Measurements from ENCODE around the gene SMURF2.

The SMURF2 gene

GRCh38 chr17:64540118-64540776 is 121.9 kb downstream of the SMURF2 start:
- H3K27ac Mint-ChIP-seq, result no peak overlapping the region
- H3K36me3 Mint-ChIP-seq, result peaks cover 21% of the 10 kb centered on the region
- H3K9me3 Mint-ChIP-seq, result no peaks in the 10 kb centered on the region
- no peaks in the 10 kb centered on the region for H3K27me3 Mint-ChIP-seq
- CTCF ChIA-PET, result no interaction called here
- DNase-seq, result no peak
- H3K4me3 Mint-ChIP-seq, result no peak overlapping the region
- no peaks in the 10 kb centered on the region for H3K4me1 Mint-ChIP-seq

- DNase-seq, result no peak
- peak overlapping the region; percentile 49 for H3K27ac Mint-ChIP-seq
- no peaks in the 10 kb centered on the region for H3K4me1 Mint-ChIP-seq
- peaks cover 29% of the 10 kb centered on the region for H3K36me3 Mint-ChIP-seq
- no peak overlapping the region for H3K4me3 Mint-ChIP-seq
- H3K9me3 Mint-ChIP-seq, result no peaks in the 10 kb centered on the region
- H3K27me3 Mint-ChIP-seq, result no peaks in the 10 kb centered on the region
- CTCF ChIA-PET, result interaction anchor here (1.1 to 1.6 kb wide), 2 partner anchors 23 to 112 kb away, joined by 3 to 9 read pairs; no protein-coding TSS in a partner anchor
Measured at GRCh38 chr17:64538508-64539130, 123.5 kb downstream of the SMURF2 start.

GRCh38 chr17:64537488-64537887 is 124.6 kb downstream of the SMURF2 start:
- H3K27me3 Mint-ChIP-seq, result no peaks in the 10 kb centered on the region
- H3K9me3 Mint-ChIP-seq, result no peaks in the 10 kb centered on the region
- H3K36me3 Mint-ChIP-seq, result peaks cover 37% of the 10 kb centered on the region
- no peak overlapping the region for H3K27ac Mint-ChIP-seq
- CTCF ChIA-PET, result no interaction called here
- no peaks in the 10 kb centered on the region for H3K4me1 Mint-ChIP-seq
- H3K4me3 Mint-ChIP-seq, result no peak overlapping the region
- DNase-seq, result no peak

GRCh38 chr17:64536913-64537312 is 125.2 kb downstream of the SMURF2 start:
- Mint-ChIP-seq H3K9me3 (no peaks in the 10 kb centered on the region), H3K27ac (no peak overlapping the region), H3K4me3 (no peak overlapping the region), H3K27me3 (no peaks in the 10 kb centered on the region), H3K4me1 (no peaks in the 10 kb centered on the region), H3K36me3 (peaks cover 41% of the 10 kb centered on the region)
- no peak for DNase-seq
- CTCF ChIA-PET, result no interaction called here

- H3K36me3 Mint-ChIP-seq, result peaks cover 50% of the 10 kb centered on the region
- CTCF ChIA-PET, result interaction anchor here (0.9 kb wide), 1 partner anchor 116 kb away, joined by 3 read pairs; no protein-coding TSS in a partner anchor
- no peak overlapping the region for H3K27ac Mint-ChIP-seq
- no peaks in the 10 kb centered on the region for H3K4me1 Mint-ChIP-seq
- H3K4me3 Mint-ChIP-seq, result no peak overlapping the region
- no peak for DNase-seq
- H3K9me3 Mint-ChIP-seq, result no peaks in the 10 kb centered on the region
- H3K27me3 Mint-ChIP-seq, result no peaks in the 10 kb centered on the region
Measured at GRCh38 chr17:64535357-64535756, 126.8 kb downstream of the SMURF2 start.

- no peaks in the 10 kb centered on the region for H3K27me3 Mint-ChIP-seq
- no peaks in the 10 kb centered on the region for H3K9me3 Mint-ChIP-seq
- H3K4me1 Mint-ChIP-seq, result no peaks in the 10 kb centered on the region
- no peak overlapping the region for H3K4me3 Mint-ChIP-seq
- DNase-seq, result peak; percentile 25
- peak overlapping the region; percentile 17 for H3K27ac Mint-ChIP-seq
- CTCF ChIA-PET, result interaction anchor here (0.5 to 1.8 kb wide), 4 partner anchors 38 to 158 kb away, joined by 3 to 7 read pairs (median 4); no protein-coding TSS in a partner anchor
- H3K36me3 Mint-ChIP-seq, result peaks cover 55% of the 10 kb centered on the region
Measured at GRCh38 chr17:64534187-64534586, 127.9 kb downstream of the SMURF2 start.

GRCh38 chr17:64533784-64534183 is 128.3 kb downstream of the SMURF2 start:
- H3K4me1 Mint-ChIP-seq, result no peaks in the 10 kb centered on the region
- no peak overlapping the region for H3K4me3 Mint-ChIP-seq
- H3K36me3 Mint-ChIP-seq, result peaks cover 57% of the 10 kb centered on the region
- no peaks in the 10 kb centered on the region for H3K27me3 Mint-ChIP-seq
- H3K9me3 Mint-ChIP-seq, result no peaks in the 10 kb centered on the region
- CTCF ChIA-PET, result interaction anchor here (0.5 to 1.8 kb wide), 5 partner anchors 39 to 158 kb away, joined by 3 to 7 read pairs (median 3); no protein-coding TSS in a partner anchor
- DNase-seq, result no peak
- peak overlapping the region; percentile 17 for H3K27ac Mint-ChIP-seq

GRCh38 chr17:64532409-64532808 is 129.7 kb downstream of the SMURF2 start:
- Mint-ChIP-seq H3K4me1 (no peaks in the 10 kb centered on the region), H3K36me3 (peaks cover 62% of the 10 kb centered on the region), H3K9me3 (no peaks in the 10 kb centered on the region), H3K4me3 (no peak overlapping the region), H3K27ac (no peak overlapping the region), H3K27me3 (no peaks in the 10 kb centered on the region)
- CTCF ChIA-PET, result interaction anchor here (1.5 to 1.7 kb wide), 2 partner anchors 41 to 113 kb away, joined by 3 to 7 read pairs; no protein-coding TSS in a partner anchor
- DNase-seq, result no peak

- CTCF ChIA-PET, result interaction anchor here (1.5 kb wide), 1 partner anchor 41 kb away, joined by 3 read pairs; no protein-coding TSS in a partner anchor
- Mint-ChIP-seq H3K4me1 (no peaks in the 10 kb centered on the region), H3K27me3 (no peaks in the 10 kb centered on the region), H3K4me3 (no peak overlapping the region), H3K36me3 (peaks cover 63% of the 10 kb centered on the region), H3K27ac (no peak overlapping the region), H3K9me3 (no peaks in the 10 kb centered on the region)
- no peak for DNase-seq
Measured at GRCh38 chr17:64531955-64532371, 130.1 kb downstream of the SMURF2 start.

- Mint-ChIP-seq H3K27ac (no peak overlapping the region), H3K9me3 (no peaks in the 10 kb centered on the region), H3K27me3 (no peaks in the 10 kb centered on the region), H3K4me3 (no peak overlapping the region), H3K4me1 (no peaks in the 10 kb centered on the region), H3K36me3 (peaks cover 63% of the 10 kb centered on the region)
- no peak for DNase-seq
- CTCF ChIA-PET, result no interaction called here
Measured at GRCh38 chr17:64529221-64529620, 132.9 kb downstream of the SMURF2 start.

- no peaks in the 10 kb centered on the region for H3K4me1 Mint-ChIP-seq
- DNase-seq, result no peak
- H3K9me3 Mint-ChIP-seq, result no peaks in the 10 kb centered on the region
- CTCF ChIA-PET, result no interaction called here
- H3K27ac Mint-ChIP-seq, result no peak overlapping the region
- peaks cover 58% of the 10 kb centered on the region for H3K36me3 Mint-ChIP-seq
- no peak overlapping the region for H3K4me3 Mint-ChIP-seq
- H3K27me3 Mint-ChIP-seq, result no peaks in the 10 kb centered on the region
Measured at GRCh38 chr17:64527914-64528313, 134.2 kb downstream of the SMURF2 start.

- Mint-ChIP-seq H3K36me3 (peaks cover 38% of the 10 kb centered on the region), H3K4me3 (no peak overlapping the region), H3K27me3 (no peaks in the 10 kb centered on the region), H3K27ac (no peak overlapping the region), H3K9me3 (no peaks in the 10 kb centered on the region), H3K4me1 (no peaks in the 10 kb centered on the region)
- CTCF ChIA-PET, result interaction anchor here (1.0 kb wide), 1 partner anchor 14 kb away, joined by 3 read pairs; the partner anchor contains the start of gene CEP95
- no peak for DNase-seq
Measured at GRCh38 chr17:64520359-64520758, 141.7 kb downstream of the SMURF2 start.

GRCh38 chr17:64519601-64520000 is 142.5 kb downstream of the SMURF2 start:
- H3K27me3 Mint-ChIP-seq, result no peaks in the 10 kb centered on the region
- H3K36me3 Mint-ChIP-seq, result peaks cover 43% of the 10 kb centered on the region
- H3K4me3 Mint-ChIP-seq, result no peak overlapping the region
- CTCF ChIA-PET, result no interaction called here
- DNase-seq, result no peak
- H3K9me3 Mint-ChIP-seq, result no peaks in the 10 kb centered on the region
- H3K27ac Mint-ChIP-seq, result no peak overlapping the region
- H3K4me1 Mint-ChIP-seq, result no peaks in the 10 kb centered on the region

GRCh38 chr17:64515829-64516228 is 146.3 kb downstream of the SMURF2 start:
- Mint-ChIP-seq H3K9me3 (no peaks in the 10 kb centered on the region), H3K4me3 (no peak overlapping the region), H3K4me1 (peaks cover 9% of the 10 kb centered on the region), H3K27me3 (no peaks in the 10 kb centered on the region), H3K36me3 (peaks cover 52% of the 10 kb centered on the region), H3K27ac (no peak overlapping the region)
- DNase-seq, result no peak
- CTCF ChIA-PET, result interaction anchor here (0.9 to 1.0 kb wide), 2 partner anchors 23 to 25 kb away, joined by 3 read pairs; no protein-coding TSS in a partner anchor

GRCh38 chr17:64515419-64515818 is 146.7 kb downstream of the SMURF2 start:
- Mint-ChIP-seq H3K27ac (no peak overlapping the region), H3K4me1 (peaks cover 11% of the 10 kb centered on the region), H3K27me3 (no peaks in the 10 kb centered on the region), H3K4me3 (no peak overlapping the region), H3K9me3 (no peaks in the 10 kb centered on the region), H3K36me3 (peaks cover 55% of the 10 kb centered on the region)
- CTCF ChIA-PET, result interaction anchor here (0.9 to 1.0 kb wide), 2 partner anchors 24 kb away, joined by 3 read pairs; no protein-coding TSS in a partner anchor
- DNase-seq, result no peak
